PC-3 (cell line): ENCODE results near the gene HLA-DPA1. TPM values are rescaled to one million over a fixed set of nuclear protein-coding genes. Genes with fewer than 3 reads are reported as not detected.
"Not testable (repeated sequence)": the region's sequence is repeated elsewhere in the genome, so short reads cannot be mapped to it uniquely, and the experiment has no call there.

Experiments
- ATAC-seq: fragments of 200-7000 bp; cut with Tn5 transposase; 2 replicates; pipeline ENCODE4 v1.9.1; 2020; ENCODE audit warnings: mild to moderate bottlenecking, moderate library complexity
- BruUV-seq: library from RNA; stranded (reverse); fragments of 400-500 nt; replicated peaks from 2 replicates; lab custom pipeline; 2021; lab: Mats Ljungman, UMichigan
- CTCF ChIA-PET: fragments of 300-600 bp; sonication (Branson Sonifier 250); formaldehyde crosslinking; loops from one replicate; lab custom pipeline; 2022; ENCODE audit warnings: antibody characterized with exemption; lab: Charles Lee
- POLR2A ChIA-PET: fragments of 300-600 bp; sonication (Branson Sonifier 250); formaldehyde crosslinking; loops from one replicate; lab custom pipeline; 2022; ENCODE audit warnings: antibody characterized with exemption; ENCODE audit not compliant: unreplicated experiment; lab: Charles Lee
- DNase-seq: peaks from one replicate; pipeline ENCODE4 v3.0.0-alpha.2; 2015
- H2AFZ ChIP-seq: fragments of 300-600 bp; sonication (generic); 2 replicates; pipeline ENCODE4 v1.6.0; 2016; ENCODE audit warnings: antibody characterized with exemption, low read length
- H3F3A ChIP-seq: fragments of 300-600 bp; sonication (generic); one replicate; pipeline ENCODE4 v1.6.0; 2017; ENCODE audit warnings: antibody characterized with exemption, low read length, control low read depth, mild to moderate bottlenecking; ENCODE audit not compliant: unreplicated experiment
- H3K27ac ChIP-seq: fragments of 300-600 bp; sonication (generic); 2 replicates; pipeline ENCODE4 v1.5.1; 2016; ENCODE audit warnings: mild to moderate bottlenecking, low read length
- H3K27me3 ChIP-seq: fragments of 300-600 bp; sonication (generic); 2 replicates; pipeline ENCODE4 v1.6.1; 2016; ENCODE audit warnings: low read length, mixed read lengths
- H3K36me3 ChIP-seq: fragments of 300-600 bp; sonication (generic); 2 replicates; pipeline ENCODE4 v1.6.1; 2016; ENCODE audit warnings: low read depth, mixed run types, low read length, mixed read lengths
- H3K4me1 ChIP-seq: fragments of 300-600 bp; sonication (generic); 2 replicates; pipeline ENCODE4 v1.5.1; 2016; ENCODE audit warnings: low read length; ENCODE audit not compliant: insufficient read depth
- H3K4me2 ChIP-seq: fragments of 300-600 bp; sonication (generic); 2 replicates; pipeline ENCODE4 v1.6.0; 2016; ENCODE audit warnings: low read length
- H3K4me3 ChIP-seq: fragments of 300-600 bp; sonication (generic); 2 replicates; pipeline ENCODE4 v1.5.1; 2016; ENCODE audit warnings: mild to moderate bottlenecking, low read length, mixed read lengths
- H3K79me2 ChIP-seq: fragments of 300-600 bp; sonication (generic); 2 replicates; pipeline ENCODE4 v1.6.1; 2017; ENCODE audit warnings: low read length, mixed read lengths
- H3K9ac ChIP-seq: fragments of 300-600 bp; sonication (generic); 2 replicates; pipeline ENCODE4 v1.6.0; 2016; ENCODE audit warnings: mild to moderate bottlenecking, low read length
- H3K9me2 ChIP-seq: fragments of 300-600 bp; sonication (generic); replicated peaks from 2 replicates; pipeline ENCODE4 v1.6.1; 2016; ENCODE audit warnings: mixed run types, low read length, mixed read lengths
- H3K9me3 ChIP-seq: fragments of 300-600 bp; sonication (generic); 2 replicates; pipeline ENCODE4 v1.6.1; 2016; ENCODE audit warnings: low read length, mixed read lengths
- H4K20me1 ChIP-seq: fragments of 300-600 bp; sonication (generic); 2 replicates; pipeline ENCODE4 v1.6.1; 2016; ENCODE audit warnings: low read length, mixed read lengths
- CTCF ChIP-seq: fragments of 300-600 bp; sonication (generic); conservative IDR thresholded peaks from 2 replicates; pipeline ENCODE4 v1.5.1; 2017; ENCODE audit warnings: antibody characterized with exemption, low read depth, mild to moderate bottlenecking, low read length
- EZH2 ChIP-seq: fragments of 300-600 bp; sonication (generic); IDR thresholded peaks from one replicate; pipeline ENCODE4 v1.6.1; 2017; ENCODE audit warnings: antibody characterized with exemption, mild to moderate bottlenecking, low read length; ENCODE audit not compliant: unreplicated experiment
- EZH2phosphoT487 ChIP-seq: fragments of 300-600 bp; sonication (generic); IDR thresholded peaks from 2 replicates; pipeline ENCODE4 v1.6.1; 2018; ENCODE audit warnings: mild to moderate bottlenecking, antibody characterized with exemption, low read length, borderline replicate concordance
- intact Hi-C: fragments of 100-400 bp; cut with micrococcal nuclease; formaldehyde crosslinking; loops from 2 replicates; pipeline ENCODE4 v1.9.0; 2023
- total RNA-seq: library from RNA; depleted of rRNA; stranded (reverse); fragments of >200 nt; gene quantifications from 2 replicates; pipeline ENCODE4 v1.2.3, GENCODE V29; 2014

HLA-DPA1 gene
- total RNA-seq, 1 experiment from 2014 or later = not detected

- H2AFZ ChIP-seq = no peak overlapping the region
- H3K4me3 ChIP-seq = no peak overlapping the region
- H3K36me3 ChIP-seq = no peaks in the 10 kb centered on the region
- no peak for TF ChIP-seq CTCF
- no peak for TF ChIP-seq EZH2
- TF ChIP-seq EZH2phosphoT487 = no peak
- ChIA-PET CTCF (no interaction called here), POLR2A (no interaction called here)
- H3K4me1 ChIP-seq = no peaks in the 10 kb centered on the region
- H3K4me2 ChIP-seq = no peak overlapping the region
- DNase-seq (no peak), ATAC-seq (no peak)
- no peak overlapping the region for H3K9ac ChIP-seq
- H3K27ac ChIP-seq = no peak overlapping the region
- no peaks in the 10 kb centered on the region for H3K9me3 ChIP-seq
- H3K79me2 ChIP-seq = no peaks in the 10 kb centered on the region
- H3K27me3 ChIP-seq = peaks cover 43% of the 10 kb centered on the region
- no peaks in the 10 kb centered on the region for H3K9me2 ChIP-seq
- no peaks in the 10 kb centered on the region for H4K20me1 ChIP-seq
- no TSS peak for BruUV-seq
- no peaks in the 10 kb centered on the region for H3F3A ChIP-seq
- intact Hi-C loops = no loop called here
These were observed 8.7 kb downstream of the HLA-DPA1 start for GRCh38 chr6:33064723-33065122.

GRCh38 chr6:33063435-33063834 lies 10.0 kb downstream of the HLA-DPA1 start:
- H3K9me3 ChIP-seq, H3K4me2 ChIP-seq, H4K20me1 ChIP-seq, H3K4me3 ChIP-seq, H3K9ac ChIP-seq, H3K4me1 ChIP-seq, ATAC-seq, H3K9me2 ChIP-seq, H3K79me2 ChIP-seq, CTCF ChIA-PET, DNase-seq, H3F3A ChIP-seq, H3K36me3 ChIP-seq, H3K27ac ChIP-seq, POLR2A ChIA-PET, intact Hi-C loops, H2AFZ ChIP-seq, BruUV-seq: not testable (repeated sequence)
- peaks cover 41% of the 10 kb centered on the region for H3K27me3 ChIP-seq

- no peak for TF ChIP-seq EZH2phosphoT487
- TF ChIP-seq EZH2 = no peak
- no peak for TF ChIP-seq CTCF
- H3K27me3 ChIP-seq = peaks cover 51% of the 10 kb centered on the region
- DNase-seq = peak; percentile 24
- no peak overlapping the region for H3K9ac ChIP-seq
- ChIA-PET CTCF (no interaction called here), POLR2A (no interaction called here)
- H3K79me2 ChIP-seq = no peaks in the 10 kb centered on the region
- no peaks in the 10 kb centered on the region for H3K9me2 ChIP-seq
- H3K9me3 ChIP-seq = no peaks in the 10 kb centered on the region
- H2AFZ ChIP-seq = no peak overlapping the region
- no peak for ATAC-seq
- no TSS peak for BruUV-seq
- H3K4me1 ChIP-seq = no peaks in the 10 kb centered on the region
- H4K20me1 ChIP-seq = no peaks in the 10 kb centered on the region
- no peaks in the 10 kb centered on the region for H3K36me3 ChIP-seq
- H3K27ac ChIP-seq = no peak overlapping the region
- no peaks in the 10 kb centered on the region for H3F3A ChIP-seq
- H3K4me2 ChIP-seq = no peak overlapping the region
- intact Hi-C loops = no loop called here
- H3K4me3 ChIP-seq = no peak overlapping the region
These were observed 11.5 kb downstream of the HLA-DPA1 start for GRCh38 chr6:33061987-33062386.
